ENCODE data around the gene IMP3.
A peak's percentile ranks its signal among the peaks of the same experiment; 100 is the strongest.

IMP3 gene

DNA sequence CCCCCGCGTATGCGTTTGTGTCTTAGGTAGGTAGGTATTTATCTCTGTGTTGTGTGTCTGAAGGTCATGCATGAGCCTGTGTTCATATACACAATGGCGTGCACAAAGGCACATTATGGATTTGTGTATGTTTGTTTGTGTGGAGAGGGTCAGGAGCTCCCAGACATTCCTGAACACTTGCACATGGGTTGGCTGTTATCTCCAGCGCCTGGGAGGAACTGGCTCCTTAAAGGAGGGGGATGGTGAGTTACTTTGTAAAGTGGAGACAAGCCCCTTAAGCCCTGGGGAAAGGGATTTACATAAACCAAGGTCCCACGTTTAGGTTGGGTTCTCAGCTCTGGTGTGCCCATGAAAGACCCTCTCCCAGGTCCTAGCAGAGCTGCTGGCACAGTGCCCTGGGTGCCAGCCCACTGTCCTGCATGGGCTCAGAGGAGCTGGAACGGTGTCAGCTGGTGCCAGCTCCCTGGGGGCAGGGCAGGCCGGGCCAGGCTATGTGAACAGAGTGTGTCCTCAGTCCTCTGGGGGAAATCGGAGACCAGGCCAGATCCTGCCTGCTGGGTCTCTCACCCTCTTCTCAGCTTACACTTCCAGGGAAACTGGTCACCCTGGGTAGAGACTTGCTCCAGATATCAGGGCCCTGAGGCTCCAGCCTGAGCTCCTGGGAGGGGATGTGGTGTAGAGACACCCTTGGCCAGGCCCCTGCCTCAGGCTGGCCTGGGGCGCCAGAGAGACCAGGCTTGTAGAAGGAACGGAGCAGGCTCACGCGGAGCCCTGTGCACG is 32.8 kb upstream of the IMP3 start:
- Histone ChIP-seq H3K27ac (ENCODE audit: insufficient read depth, low read depth, low read length, poor library complexity, severe bottlenecking) (peak overlapping the region; percentile 55), H3K9me3 (ENCODE audit: control insufficient read depth, low read length) (no peaks in the 10 kb centered on the region), H3K4me1 (ENCODE audit: control insufficient read depth, insufficient read depth, low read length) (peaks cover 32% of the 10 kb centered on the region), H3K4me3 (ENCODE audit: insufficient read depth, low read depth, low read length) (no peak overlapping the region), H3K27me3 (ENCODE audit: control insufficient read depth, insufficient read depth, low read length, poor library complexity, severe bottlenecking) (no peaks in the 10 kb centered on the region), H3K36me3 (ENCODE audit: control insufficient read depth, insufficient read depth, low read length) (no peaks in the 10 kb centered on the region)
- WGBS, 2 experiments = 71% methylated on average over 14 of the region's 14 CpGs

DNA sequence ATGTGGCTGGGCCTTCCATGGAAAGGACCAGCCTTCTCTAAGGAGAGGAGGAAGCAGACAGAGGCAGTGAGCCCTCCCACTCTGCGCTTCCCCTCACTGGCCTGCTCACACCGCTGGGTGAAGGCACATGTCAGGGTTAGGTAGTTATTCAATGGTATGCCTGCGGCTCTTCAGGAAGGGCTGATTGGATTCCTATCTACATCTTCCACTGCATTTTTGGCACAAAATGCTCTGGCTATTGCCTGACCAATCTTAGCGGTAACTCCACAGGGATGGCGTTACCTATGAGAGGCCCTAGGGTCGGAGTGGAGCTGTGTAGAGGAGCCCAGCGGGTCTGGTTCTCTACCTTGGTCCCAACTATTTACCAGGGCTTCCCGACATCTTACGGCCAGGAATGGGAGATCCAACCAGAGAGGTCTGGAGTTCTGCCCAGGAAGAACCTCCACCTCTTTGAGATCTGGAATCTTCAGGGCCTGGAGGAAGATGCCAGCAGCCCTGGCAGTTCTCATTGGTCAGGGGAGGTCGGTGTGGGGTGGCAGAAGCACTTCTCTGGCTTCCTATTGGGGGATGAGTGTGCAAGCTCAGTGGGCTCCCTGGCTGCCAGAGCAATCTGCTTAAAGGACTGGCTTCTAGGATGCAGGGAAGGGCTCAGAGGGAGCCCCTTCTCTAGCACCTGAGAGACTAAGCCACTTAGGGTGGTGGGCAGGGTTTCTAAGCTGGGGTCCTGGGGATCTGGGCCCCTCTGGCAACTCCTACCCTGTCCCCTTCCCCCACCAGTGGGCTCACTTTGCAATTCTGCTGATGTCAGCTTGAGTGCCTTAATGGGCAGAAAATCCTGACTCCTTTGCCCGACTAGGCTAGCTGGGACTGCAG is 31.9 kb upstream of the IMP3 start:
- no peaks in the 10 kb centered on the region for H3K9me3 ChIP-seq (ENCODE audit: control insufficient read depth, low read length)
- H3K36me3 ChIP-seq (ENCODE audit: control insufficient read depth, insufficient read depth, low read length) = no peaks in the 10 kb centered on the region
- 81 to 87% methylated on average over 11 of the region's 11 CpGs for WGBS, 2 experiments
- H3K27me3 ChIP-seq (ENCODE audit: control insufficient read depth, insufficient read depth, low read length, poor library complexity, severe bottlenecking) = no peaks in the 10 kb centered on the region
- no peak overlapping the region for H3K4me3 ChIP-seq (ENCODE audit: insufficient read depth, low read depth, low read length)
- peaks cover 23% of the 10 kb centered on the region for H3K4me1 ChIP-seq (ENCODE audit: control insufficient read depth, insufficient read depth, low read length)
- H3K27ac ChIP-seq (ENCODE audit: insufficient read depth, low read depth, low read length, poor library complexity, severe bottlenecking) = no peak overlapping the region

DNA sequence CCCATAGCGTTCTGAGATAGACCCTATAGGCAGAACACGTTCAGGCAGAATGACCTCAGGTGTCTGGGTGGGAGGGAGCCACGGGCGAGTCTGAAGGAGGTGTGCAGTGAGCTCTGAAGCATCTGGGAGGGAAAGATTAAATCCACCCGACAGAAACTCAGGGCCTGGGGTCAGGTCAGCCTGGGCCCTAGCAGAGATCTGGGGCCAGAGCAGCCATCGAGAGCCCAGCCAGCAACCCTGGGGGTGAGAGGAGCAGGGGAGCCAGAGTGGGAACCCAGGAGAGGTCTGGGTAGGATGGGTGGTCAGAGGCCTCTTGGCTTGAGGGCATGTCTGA is 29.8 kb upstream of the IMP3 start:
- 77 to 80% methylated on average over 6 of the region's 6 CpGs for WGBS, 2 experiments
- peaks cover 21% of the 10 kb centered on the region for H3K4me1 ChIP-seq (ENCODE audit: control insufficient read depth, insufficient read depth, low read length)
- H3K27ac ChIP-seq (ENCODE audit: insufficient read depth, low read depth, low read length, poor library complexity, severe bottlenecking) = no peak overlapping the region

DNA sequence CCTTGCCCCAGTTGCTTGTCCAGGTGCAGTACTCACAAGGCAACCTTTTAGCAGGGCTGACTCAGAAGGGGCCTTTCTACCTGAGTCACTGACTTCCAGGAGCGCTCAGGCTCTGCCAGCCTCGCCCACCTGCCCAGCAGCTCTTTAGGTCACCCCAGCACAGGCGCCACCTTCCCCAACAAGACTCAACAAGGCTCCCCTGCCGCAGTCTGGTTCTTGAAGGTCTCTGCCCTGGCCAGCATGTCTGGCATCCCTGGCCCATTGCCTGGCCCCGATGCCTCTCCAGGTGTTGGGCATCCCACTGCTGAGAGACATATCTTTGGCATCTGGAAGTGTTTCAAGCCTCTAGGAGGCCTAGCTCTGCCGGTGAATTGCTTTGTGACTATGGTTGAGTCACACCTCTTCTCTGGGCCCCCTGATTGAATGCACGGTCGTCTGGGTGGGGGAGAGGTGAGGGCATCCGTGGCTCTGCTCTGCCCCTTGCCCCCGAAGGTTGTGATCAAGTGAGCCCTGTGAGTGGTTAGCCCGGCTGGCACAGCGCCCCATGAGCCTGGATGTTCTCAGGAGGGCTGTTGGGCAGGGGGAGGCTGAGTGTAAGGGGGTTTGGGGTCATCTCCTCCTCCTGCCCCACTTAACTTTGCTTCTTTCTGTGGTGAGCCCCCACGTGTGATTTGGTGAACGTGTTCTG is 29.3 kb upstream of the IMP3 start:
- H3K27ac ChIP-seq (ENCODE audit: insufficient read depth, low read depth, low read length, poor library complexity, severe bottlenecking) = no peak overlapping the region
- no peaks in the 10 kb centered on the region for H3K27me3 ChIP-seq (ENCODE audit: control insufficient read depth, insufficient read depth, low read length, poor library complexity, severe bottlenecking)
- no peak overlapping the region for H3K4me3 ChIP-seq (ENCODE audit: insufficient read depth, low read depth, low read length)
- no peaks in the 10 kb centered on the region for H3K36me3 ChIP-seq (ENCODE audit: control insufficient read depth, insufficient read depth, low read length)
- H3K9me3 ChIP-seq (ENCODE audit: control insufficient read depth, low read length) = no peaks in the 10 kb centered on the region
- H3K4me1 ChIP-seq (ENCODE audit: control insufficient read depth, insufficient read depth, low read length) = peaks cover 21% of the 10 kb centered on the region
- 91 to 94% methylated on average over 14 of the region's 14 CpGs for WGBS, 2 experiments

More for the DNA sequence above, 29.8 kb upstream of the IMP3 start:
- H3K27me3 ChIP-seq (ENCODE audit: control insufficient read depth, insufficient read depth, low read length, poor library complexity, severe bottlenecking) = no peaks in the 10 kb centered on the region
- H3K4me3 ChIP-seq (ENCODE audit: insufficient read depth, low read depth, low read length) = no peak overlapping the region
- no peaks in the 10 kb centered on the region for H3K9me3 ChIP-seq (ENCODE audit: control insufficient read depth, low read length)
- H3K36me3 ChIP-seq (ENCODE audit: control insufficient read depth, insufficient read depth, low read length) = no peaks in the 10 kb centered on the region

DNA sequence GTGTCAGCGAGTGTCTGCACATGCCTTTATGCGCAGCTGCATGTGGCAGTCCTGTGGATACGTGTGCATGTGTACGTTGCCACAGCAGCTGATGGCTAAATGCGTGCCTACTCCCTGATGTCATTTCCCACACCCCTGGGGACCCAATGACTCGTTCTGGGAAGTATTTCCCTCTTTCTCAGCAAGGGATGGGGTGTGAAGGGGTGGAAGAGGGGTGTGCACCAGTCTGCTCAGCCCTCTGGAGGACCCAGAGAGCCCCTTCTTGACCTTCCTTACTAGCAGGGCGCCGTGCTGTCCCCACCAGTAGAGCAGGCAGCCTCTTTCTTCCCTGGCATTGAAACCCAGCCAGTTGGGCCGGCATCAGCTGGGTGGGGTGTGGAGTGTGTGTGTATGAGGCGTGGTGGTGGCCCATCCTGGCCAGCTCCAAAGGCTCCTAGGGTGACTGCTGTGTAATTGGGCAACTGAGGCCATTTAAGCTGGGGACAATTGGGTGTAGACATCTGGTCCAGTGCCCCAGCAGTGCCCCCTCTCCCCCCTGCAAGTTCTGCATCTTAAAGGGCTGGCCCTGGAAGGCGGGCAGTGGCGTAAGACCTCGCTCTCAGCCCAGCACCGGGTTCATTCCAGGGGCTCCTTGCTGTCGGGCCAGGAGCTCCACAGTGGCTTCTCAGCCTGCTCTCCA is 26.9 kb upstream of the IMP3 start:
- H3K27me3 ChIP-seq (ENCODE audit: control insufficient read depth, insufficient read depth, low read length, poor library complexity, severe bottlenecking) = no peaks in the 10 kb centered on the region
- WGBS, 2 experiments = 86 to 90% methylated on average over 15 of the region's 15 CpGs
- no peaks in the 10 kb centered on the region for H3K36me3 ChIP-seq (ENCODE audit: control insufficient read depth, insufficient read depth, low read length)
- H3K4me1 ChIP-seq (ENCODE audit: control insufficient read depth, insufficient read depth, low read length) = peaks cover under 1% of the 10 kb centered on the region
- no peak overlapping the region for H3K27ac ChIP-seq (ENCODE audit: insufficient read depth, low read depth, low read length, poor library complexity, severe bottlenecking)
- no peaks in the 10 kb centered on the region for H3K9me3 ChIP-seq (ENCODE audit: control insufficient read depth, low read length)
- no peak overlapping the region for H3K4me3 ChIP-seq (ENCODE audit: insufficient read depth, low read depth, low read length)

DNA sequence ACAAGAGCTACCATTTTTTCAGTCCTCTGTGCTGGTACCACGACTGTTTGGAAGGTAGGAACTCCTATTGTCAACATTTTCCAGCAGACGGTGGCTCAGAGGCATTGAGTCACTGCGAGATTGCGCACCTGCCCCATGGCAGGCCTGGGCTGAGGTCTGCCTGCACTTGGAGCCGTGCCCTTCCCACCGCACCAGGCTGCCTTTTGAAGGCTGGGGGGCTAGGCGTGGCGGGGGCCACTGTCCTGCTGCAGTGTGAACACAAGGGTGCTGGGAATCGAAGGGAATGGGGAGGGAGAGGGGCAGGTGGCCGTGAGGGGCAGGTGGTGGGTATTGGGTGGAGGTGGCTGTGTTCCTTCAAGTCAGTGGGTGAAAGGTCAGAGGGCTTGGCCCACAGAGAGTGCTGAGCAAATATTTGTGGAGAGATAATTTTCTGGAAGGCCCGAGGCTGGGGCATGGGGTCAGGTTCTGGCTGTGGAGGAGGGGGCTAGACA is 24.0 kb upstream of the IMP3 start:
- no peak overlapping the region for H3K27ac ChIP-seq (ENCODE audit: insufficient read depth, low read depth, low read length, poor library complexity, severe bottlenecking)
- no peaks in the 10 kb centered on the region for H3K27me3 ChIP-seq (ENCODE audit: control insufficient read depth, insufficient read depth, low read length, poor library complexity, severe bottlenecking)
- H3K9me3 ChIP-seq (ENCODE audit: control insufficient read depth, low read length) = no peaks in the 10 kb centered on the region
- WGBS, 2 experiments = 91 to 94% methylated on average over 11 of the region's 11 CpGs
- H3K4me1 ChIP-seq (ENCODE audit: control insufficient read depth, insufficient read depth, low read length) = peaks cover 3% of the 10 kb centered on the region
- no peaks in the 10 kb centered on the region for H3K36me3 ChIP-seq (ENCODE audit: control insufficient read depth, insufficient read depth, low read length)
- H3K4me3 ChIP-seq (ENCODE audit: insufficient read depth, low read depth, low read length) = no peak overlapping the region

DNA sequence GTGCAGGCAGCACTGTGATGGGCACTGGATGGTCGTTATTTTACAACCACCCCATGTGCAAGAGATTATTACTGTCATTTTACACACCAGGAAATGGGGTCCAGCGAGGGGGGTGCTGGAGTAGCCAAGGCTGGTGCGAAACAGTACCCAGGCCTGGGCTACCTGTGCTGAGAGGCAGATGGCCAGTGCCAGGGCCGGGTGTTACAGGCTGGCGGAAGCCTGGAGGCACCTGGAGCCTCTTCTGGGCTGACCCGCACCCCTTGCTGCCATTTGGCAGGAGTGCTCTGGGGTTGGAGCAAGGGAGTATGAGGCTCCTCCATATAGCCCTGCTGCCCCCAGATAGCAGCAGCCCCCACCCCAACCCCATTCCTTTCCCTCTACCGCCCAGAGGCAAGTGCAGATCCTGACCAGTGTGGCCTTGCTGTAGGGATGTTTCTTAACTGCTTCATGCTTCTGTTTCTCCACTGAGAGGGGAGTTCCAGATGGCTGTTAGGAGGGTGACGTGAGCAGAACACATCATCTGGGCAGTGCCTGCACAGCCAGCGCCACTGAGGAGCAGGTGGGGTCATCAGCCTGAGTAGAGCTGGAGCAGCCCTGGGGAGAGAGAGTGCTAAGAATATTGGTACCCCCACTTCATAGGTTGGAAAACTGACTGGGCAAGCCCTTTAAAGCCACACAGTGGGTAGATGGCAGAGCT is 22.9 kb upstream of the IMP3 start:
- peaks cover 3% of the 10 kb centered on the region for H3K4me1 ChIP-seq (ENCODE audit: control insufficient read depth, insufficient read depth, low read length)
- H3K9me3 ChIP-seq (ENCODE audit: control insufficient read depth, low read length) = no peaks in the 10 kb centered on the region
- WGBS, 2 experiments = 89 to 95% methylated on average over 9 of the region's 9 CpGs
- H3K27ac ChIP-seq (ENCODE audit: insufficient read depth, low read depth, low read length, poor library complexity, severe bottlenecking) = no peak overlapping the region
- no peaks in the 10 kb centered on the region for H3K27me3 ChIP-seq (ENCODE audit: control insufficient read depth, insufficient read depth, low read length, poor library complexity, severe bottlenecking)
- H3K4me3 ChIP-seq (ENCODE audit: insufficient read depth, low read depth, low read length) = no peak overlapping the region
- H3K36me3 ChIP-seq (ENCODE audit: control insufficient read depth, insufficient read depth, low read length) = no peaks in the 10 kb centered on the region

DNA sequence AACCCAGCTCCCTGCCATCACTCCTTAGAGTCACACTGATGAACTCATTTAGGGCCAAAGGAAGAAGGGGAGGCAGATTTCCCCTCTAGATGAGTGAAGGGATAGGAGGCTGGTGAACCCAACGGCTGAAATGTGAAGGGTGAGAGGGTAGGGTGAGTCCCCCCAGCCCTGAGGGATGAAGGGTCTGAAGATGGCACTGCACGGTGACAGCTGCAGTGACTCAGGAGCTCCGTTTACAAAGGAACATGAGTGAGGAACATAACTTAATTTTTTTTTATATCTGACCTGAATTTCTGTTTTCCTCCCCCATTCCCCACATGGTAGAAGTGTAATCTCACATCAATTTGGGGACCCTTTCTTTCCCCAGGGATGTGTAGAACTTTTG is 21.7 kb upstream of the IMP3 start:
- no peak overlapping the region for H3K27ac ChIP-seq (ENCODE audit: insufficient read depth, low read depth, low read length, poor library complexity, severe bottlenecking)
- 90 to 97% methylated on average over 3 of the region's 3 CpGs for WGBS, 2 experiments
- H3K9me3 ChIP-seq (ENCODE audit: control insufficient read depth, low read length) = no peaks in the 10 kb centered on the region
- H3K4me3 ChIP-seq (ENCODE audit: insufficient read depth, low read depth, low read length) = no peak overlapping the region
- no peaks in the 10 kb centered on the region for H3K27me3 ChIP-seq (ENCODE audit: control insufficient read depth, insufficient read depth, low read length, poor library complexity, severe bottlenecking)
- H3K36me3 ChIP-seq (ENCODE audit: control insufficient read depth, insufficient read depth, low read length) = no peaks in the 10 kb centered on the region
- H3K4me1 ChIP-seq (ENCODE audit: control insufficient read depth, insufficient read depth, low read length) = peaks cover 3% of the 10 kb centered on the region

DNA sequence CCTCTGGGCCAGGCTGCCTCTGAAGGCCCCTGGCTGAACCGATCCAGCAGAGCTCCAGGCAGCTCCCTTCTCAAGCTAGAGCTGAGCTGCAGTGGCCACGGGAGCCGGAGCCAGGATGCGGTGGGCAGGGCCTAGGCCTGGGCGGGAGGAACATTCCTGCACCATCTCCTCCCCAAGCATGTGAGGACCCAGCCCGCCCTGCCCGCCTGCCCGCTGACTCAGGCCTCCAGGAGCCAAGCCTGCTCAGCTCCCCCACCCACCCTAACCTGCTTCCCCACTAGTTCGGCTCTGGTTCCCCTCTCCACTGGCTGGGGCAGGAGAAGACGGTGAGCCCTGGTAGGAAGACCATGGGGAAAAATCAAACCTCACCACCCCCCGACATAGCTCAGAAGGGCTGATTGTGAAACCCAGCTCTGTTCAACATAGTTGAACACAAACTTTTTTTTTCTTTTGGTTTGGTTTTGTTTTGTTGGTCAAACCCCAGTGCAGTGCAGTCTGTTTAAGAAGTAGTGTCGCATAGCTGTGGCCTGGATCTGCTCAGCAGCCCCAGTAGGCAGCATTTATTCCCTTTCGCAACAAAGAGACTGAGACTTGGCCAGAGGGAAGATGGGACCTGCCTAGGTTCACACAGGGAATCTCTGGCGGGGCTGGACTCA is 21.2 kb upstream of the IMP3 start:
- H3K4me3 ChIP-seq (ENCODE audit: insufficient read depth, low read depth, low read length) = no peak overlapping the region
- H3K27me3 ChIP-seq (ENCODE audit: control insufficient read depth, insufficient read depth, low read length, poor library complexity, severe bottlenecking) = no peaks in the 10 kb centered on the region
- no peaks in the 10 kb centered on the region for H3K36me3 ChIP-seq (ENCODE audit: control insufficient read depth, insufficient read depth, low read length)
- 63 to 71% methylated on average over 14 of the region's 14 CpGs for WGBS, 2 experiments
- no peaks in the 10 kb centered on the region for H3K9me3 ChIP-seq (ENCODE audit: control insufficient read depth, low read length)
- H3K27ac ChIP-seq (ENCODE audit: insufficient read depth, low read depth, low read length, poor library complexity, severe bottlenecking) = no peak overlapping the region
- H3K4me1 ChIP-seq (ENCODE audit: control insufficient read depth, insufficient read depth, low read length) = peaks cover 3% of the 10 kb centered on the region

Measured in ectodermal cell (in vitro differentiated cells).